Cardiac septum (tissue), 1 donor: Measurements from ENCODE around the gene IGFBP2. TPM values are rescaled to one million over a fixed set of nuclear protein-coding genes. Genes with fewer than 3 reads are reported as not detected.

Experiments used
- DNase-seq: peaks from one replicate; pipeline ENCODE4 v3.0.0-alpha.2; 2020; ENCODE audit warnings: low spot score
- intact Hi-C: fragments of 100-400 bp; cut with DNase I; formaldehyde crosslinking; loops from one replicate; pipeline ENCODE4 v1.14.0; 2022
- total RNA-seq: library from RNA; stranded (reverse); fragmentation: NEBNext Ultra II Directional; extraction: Animal tissue kit (Norgen Biotek cat#: 25700); gene quantifications from one replicate; pipeline ENCODE4 v1.2.1, GENCODE V29; 2021
- donor health status: DM: no; HTN: no; CAD: no.

The IGFBP2 gene
- total RNA-seq, 1 donor from 2014 or later: 785 TPM

DNA sequence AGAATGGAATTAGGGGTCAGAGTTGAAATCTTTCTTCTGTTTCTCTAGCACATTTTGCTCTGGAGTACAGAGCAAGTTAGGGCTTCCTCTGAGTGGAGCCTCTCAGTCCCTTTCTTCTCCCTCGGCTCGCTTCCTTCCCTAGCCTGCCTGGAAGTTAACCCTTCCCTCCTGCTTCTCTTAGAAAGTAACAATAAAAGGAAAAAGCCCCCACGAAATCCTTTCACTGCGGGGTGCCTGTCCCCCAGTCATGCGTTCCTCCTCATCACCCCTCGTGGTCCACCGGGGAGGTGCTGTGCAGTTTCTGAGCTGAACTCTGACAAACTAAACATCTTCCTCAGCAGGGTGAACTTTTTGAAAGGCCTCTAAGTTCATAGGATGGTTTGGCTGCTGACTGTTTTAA is 2.0 kb downstream of the IGFBP2 start:
- no peak for DNase-seq
- intact Hi-C loops: loop anchor here (10.0 kb wide), 1 partner anchor 60 kb away; no protein-coding TSS in a partner anchor

DNA sequence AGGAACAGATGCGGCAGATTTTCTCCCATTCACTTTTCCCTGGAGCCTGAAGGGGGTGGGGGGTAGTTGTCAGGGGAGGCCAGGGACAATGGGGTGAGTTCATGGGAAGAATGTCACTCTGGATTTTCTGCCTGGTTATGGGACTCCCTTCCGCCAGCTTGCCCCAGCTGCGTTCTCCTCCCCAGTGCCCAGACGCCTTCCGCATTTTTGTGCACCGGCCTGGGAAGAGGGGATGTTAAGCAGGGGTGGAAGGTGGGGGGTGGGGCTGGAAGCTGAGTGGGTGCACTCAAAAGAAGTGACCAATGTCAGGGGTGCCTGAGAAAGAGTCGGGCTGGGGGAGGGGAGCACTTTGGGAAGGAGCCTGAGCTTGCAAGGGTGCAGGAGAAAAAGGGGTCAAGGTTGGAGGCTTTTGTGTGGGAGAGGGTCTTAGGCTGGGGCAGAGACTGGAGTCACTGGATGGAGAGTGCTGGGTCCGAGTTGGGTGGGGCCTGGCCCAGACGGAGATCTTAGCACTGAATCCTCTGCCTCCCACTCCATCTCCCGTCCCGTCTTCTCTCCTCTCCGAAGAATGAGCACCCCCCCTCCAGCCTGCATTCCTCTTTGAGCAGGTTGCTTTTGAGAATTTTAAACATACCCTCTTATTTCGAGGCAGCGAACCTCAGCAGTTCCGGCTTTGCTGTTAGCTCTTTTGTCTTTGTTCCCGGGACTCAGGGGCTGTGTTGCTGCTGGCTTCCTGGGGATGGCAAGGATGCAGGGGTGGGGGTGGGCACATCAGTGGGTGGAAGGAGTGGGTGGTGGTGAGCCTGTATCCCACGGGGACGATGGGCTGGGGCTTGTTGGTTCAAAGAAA is 2.7 kb downstream of the IGFBP2 start:
- no peak for DNase-seq
- intact Hi-C loops: loop anchor here (10.0 kb wide), 1 partner anchor 61 kb away; no protein-coding TSS in a partner anchor

GRCh38 chr2:216636551-216637450 is 3.6 kb downstream of the IGFBP2 start:
- DNase-seq: no peak
- intact Hi-C loops: loop anchor here (10.0 kb wide), 1 partner anchor 62 kb away; no protein-coding TSS in a partner anchor

- intact Hi-C loops: loop anchor here (10.0 kb wide), 1 partner anchor 63 kb away; no protein-coding TSS in a partner anchor
Observed at GRCh38 chr2:216637472-216637871, 4.3 kb downstream of the IGFBP2 start.

GRCh38 chr2:216643986-216644659 is 10.9 kb downstream of the IGFBP2 start:
- DNase-seq: no peak
- intact Hi-C loops: no loop called here

More at GRCh38 chr2:216637472-216637871, 4.3 kb downstream of the IGFBP2 start:
- no peak for DNase-seq

- intact Hi-C loops: no loop called here
- DNase-seq: no peak
Observed at GRCh38 chr2:216644842-216645635, 11.8 kb downstream of the IGFBP2 start.

GRCh38 chr2:216645636-216645950 is 12.4 kb downstream of the IGFBP2 start:
- DNase-seq: no peak
- intact Hi-C loops: no loop called here

DNA sequence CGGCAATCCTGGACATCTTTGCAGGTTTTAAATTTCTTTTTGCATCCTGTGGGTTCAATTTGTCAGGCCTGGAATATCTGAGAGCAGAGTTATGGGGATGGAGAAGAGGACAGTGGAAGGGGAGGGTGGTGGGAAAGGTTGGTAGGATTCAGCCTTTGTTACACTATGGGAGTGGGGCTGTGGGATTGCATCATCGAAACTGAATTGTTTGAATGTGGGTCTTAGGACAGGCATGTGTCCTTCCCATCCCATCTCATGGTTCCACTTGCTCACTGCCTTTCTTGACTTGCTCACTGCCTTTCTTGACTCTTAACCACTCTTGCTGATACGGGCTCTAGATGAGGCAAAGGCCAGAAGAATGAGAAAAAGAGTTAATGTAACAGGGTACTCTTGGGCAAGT is 12.9 kb downstream of the IGFBP2 start:
- intact Hi-C loops: no loop called here
- DNase-seq: no peak

GRCh38 chr2:216648105-216648504 is 14.9 kb downstream of the IGFBP2 start:
- intact Hi-C loops: no loop called here
- DNase-seq: no peak

DNA sequence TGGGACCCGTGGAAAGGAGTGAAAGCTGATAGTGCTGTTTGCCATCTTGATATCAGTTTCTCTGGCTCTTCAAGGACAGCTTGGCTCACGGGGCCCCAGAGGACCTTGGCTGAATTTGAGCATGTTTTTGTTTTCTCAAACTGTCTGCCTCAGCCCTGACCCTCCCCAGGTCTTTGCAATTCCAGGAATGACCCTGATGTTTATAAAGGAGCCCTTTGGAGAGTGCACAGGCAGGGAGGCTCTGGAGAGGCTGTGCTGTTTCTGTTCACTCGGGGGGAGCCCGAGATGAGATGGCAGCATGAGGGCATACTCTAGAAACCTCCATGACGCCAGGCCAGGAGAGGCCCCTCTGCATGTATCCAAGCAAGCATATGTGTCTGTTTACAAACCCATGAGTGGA is 16.4 kb downstream of the IGFBP2 start:
- no peak for DNase-seq
- intact Hi-C loops: no loop called here

GRCh38 chr2:216650626-216651257 is 17.5 kb downstream of the IGFBP2 start:
- no peak for DNase-seq
- intact Hi-C loops: no loop called here

DNA sequence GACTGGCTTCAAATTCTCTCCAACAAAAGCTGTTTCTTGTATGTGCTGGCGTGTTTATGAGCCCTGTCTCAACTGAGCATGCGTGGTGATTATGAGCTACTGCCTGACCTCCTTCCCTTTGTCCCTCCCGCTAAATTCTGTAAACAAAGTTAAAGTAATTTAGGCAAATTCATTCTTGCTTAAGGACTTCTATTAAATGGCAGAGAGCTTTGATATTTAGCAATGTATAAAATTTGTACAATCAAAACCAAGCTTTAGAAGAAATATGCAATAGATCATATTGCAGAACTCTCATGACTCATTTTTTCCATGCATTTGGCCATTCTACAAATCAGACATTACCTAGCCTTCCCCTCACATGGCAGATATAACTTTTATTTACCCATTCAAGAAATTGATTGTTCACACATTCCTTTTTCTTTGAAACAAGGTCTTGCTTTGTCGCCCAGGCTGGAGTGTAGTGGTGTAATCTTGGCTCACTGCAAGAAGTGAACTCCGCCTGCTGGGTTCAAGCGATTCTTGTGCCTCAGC is 18.2 kb downstream of the IGFBP2 start:
- DNase-seq: no peak
- intact Hi-C loops: no loop called here

DNA sequence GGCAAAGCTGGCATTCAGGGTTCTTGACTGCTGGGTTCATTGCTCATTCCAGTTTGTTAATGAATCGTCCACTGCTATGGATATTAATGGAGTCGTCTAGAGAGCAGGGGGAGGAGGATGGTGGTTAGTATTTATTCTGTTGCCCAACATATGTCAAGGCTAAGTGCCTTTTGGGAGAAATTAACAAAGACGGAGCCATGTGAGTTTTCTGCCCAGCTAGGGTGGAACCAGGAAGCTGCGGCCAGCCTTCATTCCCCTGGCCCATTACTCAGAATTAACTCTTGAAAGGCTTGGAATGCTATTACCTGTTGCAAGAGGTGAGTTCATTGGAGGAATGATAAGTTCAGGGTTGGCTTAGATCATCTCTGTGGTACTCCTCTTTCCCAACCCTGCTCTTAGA is 19.3 kb downstream of the IGFBP2 start:
- intact Hi-C loops: no loop called here
- DNase-seq: no peak

GRCh38 chr2:216653093-216653799 is 20.0 kb downstream of the IGFBP2 start:
- intact Hi-C loops: no loop called here
- DNase-seq: no peak

DNA sequence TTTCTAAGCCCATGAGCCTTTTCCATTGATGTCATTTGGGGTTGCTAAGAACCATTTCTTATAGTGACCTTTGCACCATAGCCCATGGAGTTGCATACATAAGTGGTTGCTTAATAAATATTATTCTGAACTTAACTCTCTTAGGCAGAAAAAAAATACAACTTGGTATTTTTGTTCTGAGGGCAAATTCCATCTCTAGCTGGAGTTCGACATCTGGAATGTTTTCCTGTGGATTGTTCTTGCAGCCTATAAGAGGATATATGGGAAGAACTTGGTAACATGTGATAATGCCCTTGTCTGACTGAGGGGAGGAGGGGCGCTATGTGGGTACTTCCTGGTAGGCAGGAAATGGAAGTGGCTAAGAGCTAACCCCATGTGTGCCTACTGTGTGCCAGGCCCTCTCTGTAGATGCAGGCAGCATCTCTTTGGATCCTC is 20.7 kb downstream of the IGFBP2 start:
- no peak for DNase-seq
- intact Hi-C loops: no loop called here

GRCh38 chr2:216654528-216655052 is 21.4 kb downstream of the IGFBP2 start:
- intact Hi-C loops: no loop called here
- DNase-seq: no peak

DNA sequence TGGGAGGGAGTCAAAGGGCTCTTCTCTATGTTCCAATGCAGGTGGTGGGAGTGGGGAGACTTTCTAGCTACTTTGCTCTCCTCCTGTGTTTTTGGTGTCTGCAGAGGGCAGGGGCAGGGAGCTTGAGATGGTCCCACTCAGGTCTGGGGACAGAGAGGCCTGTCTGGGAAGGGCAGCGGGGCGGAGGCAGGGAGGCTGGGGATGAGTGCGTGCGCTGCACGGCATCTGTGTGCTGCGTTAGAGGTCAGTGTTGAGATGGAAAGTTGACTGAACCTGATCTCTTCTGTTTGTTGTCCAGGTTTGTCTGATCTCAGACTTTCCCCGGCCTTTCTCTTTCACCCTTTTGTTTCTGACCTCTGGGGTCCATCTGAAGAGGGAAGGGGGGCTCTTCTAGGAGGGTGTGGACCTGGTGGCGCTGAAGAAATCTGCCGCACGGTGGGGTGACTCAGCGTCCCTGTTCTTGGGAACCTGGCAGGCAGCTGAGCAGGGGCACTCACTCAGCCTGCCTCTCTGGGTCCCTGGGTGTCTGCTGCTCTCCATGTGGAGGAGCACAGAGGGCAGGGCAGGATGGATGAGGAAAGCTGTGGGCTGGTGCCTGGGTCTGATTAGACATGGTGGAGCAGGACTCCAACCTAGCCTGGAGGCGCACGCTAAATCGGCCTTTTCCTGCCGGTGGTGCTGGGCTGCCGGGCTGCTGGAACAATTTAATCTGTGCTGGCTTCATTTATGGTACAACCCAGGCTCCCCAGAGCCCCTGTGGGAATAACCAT is 24.1 kb downstream of the IGFBP2 start:
- intact Hi-C loops: no loop called here
- no peak for DNase-seq
